Fibroblast of lung (primary cell): ENCODE measurements around the gene PIK3IP1. TPM values are rescaled to one million over a fixed set of nuclear protein-coding genes. Genes with fewer than 3 reads are reported as not detected.
"Not testable (repeated sequence)": the region's sequence is repeated elsewhere in the genome, so short reads cannot be mapped to it uniquely, and the experiment has no call there.

Experiments
- DNase-seq, 2 donors: peaks; one replicate each; pipeline versions ENCODE4 v3.0.0 to v3.0.0-alpha.2; 2010; ENCODE audit warnings: low read depth in 2 of 2
- H2AFZ ChIP-seq: 2 replicates; pipeline ENCODE4 v1.5.1; 2012; ENCODE audit warnings: low read length, control low read depth, inconsistent platforms
- H3K27ac ChIP-seq: 2 replicates; pipeline ENCODE4 v1.5.1; 2011; ENCODE audit warnings: low read length, control low read depth; ENCODE audit not compliant: insufficient read depth
- H3K27me3 ChIP-seq: 2 replicates; pipeline ENCODE4 v1.5.1; 2011; ENCODE audit warnings: mild to moderate bottlenecking, low read length; ENCODE audit not compliant: control insufficient read depth, insufficient read depth
- H3K36me3 ChIP-seq: 2 replicates; pipeline ENCODE4 v1.5.1; 2011; ENCODE audit warnings: low read length; ENCODE audit not compliant: control insufficient read depth, insufficient read depth
- H3K4me1 ChIP-seq: 2 replicates; pipeline ENCODE4 v1.5.1; 2011; ENCODE audit warnings: low read length; ENCODE audit not compliant: control insufficient read depth, insufficient read depth; ENCODE audit errors: extremely low read depth
- H3K4me2 ChIP-seq: 2 replicates; pipeline ENCODE4 v1.5.1; 2011; ENCODE audit warnings: low read length, control low read depth; ENCODE audit not compliant: insufficient read depth; ENCODE audit errors: extremely low read depth
- H3K4me3 ChIP-seq, 4 experiments: fragments of 200-600 bp in 1 of 4; sonication (generic) in 1 of 4; replicated peaks in 1 of 4; 2 replicates each; pipeline ENCODE4 v1.5.1; 2011 to 2016; ENCODE audit warnings: low read length in 4 of 4, low read depth in 3 of 4, mild to moderate bottlenecking in 3 of 4, control low read depth in 2 of 4, inconsistent platforms in 1 of 4, mixed read lengths in 1 of 4; ENCODE audit not compliant: insufficient read depth in 1 of 4; ENCODE audit errors: control extremely low read depth in 1 of 4
- H3K79me2 ChIP-seq: 2 replicates; pipeline ENCODE4 v1.5.1; 2012; ENCODE audit warnings: mild to moderate bottlenecking, low read length, inconsistent platforms; ENCODE audit not compliant: control insufficient read depth, insufficient read depth
- H3K9ac ChIP-seq: 2 replicates; pipeline ENCODE4 v1.5.1; 2011; ENCODE audit warnings: mild to moderate bottlenecking, low read length, control low read depth; ENCODE audit not compliant: insufficient read depth
- H3K9me3 ChIP-seq: 2 replicates; pipeline ENCODE4 v1.5.1; 2012; ENCODE audit warnings: low read depth, low read length; ENCODE audit not compliant: control insufficient read depth, insufficient read depth
- H4K20me1 ChIP-seq: 2 replicates; pipeline ENCODE4 v1.5.1; 2011; ENCODE audit warnings: low read length; ENCODE audit not compliant: control insufficient read depth, insufficient read depth; ENCODE audit errors: extremely low read depth
- EZH2 ChIP-seq: IDR thresholded peaks from 2 replicates; pipeline ENCODE4 v1.5.1; 2012; ENCODE audit warnings: low read length, control low read depth, mild to moderate bottlenecking; ENCODE audit errors: missing control alignments
- polyA plus RNA-seq, 2 donors: library from polyadenylated mRNA; depleted of rRNA in 1 of 2; stranded (reverse) in 1 of 2; unstranded in 1 of 2; fragments of >200 nt; gene quantifications; 2 replicates each; pipeline ENCODE4 v1.2.1, GENCODE V29; 2011 to 2012; ENCODE audit warnings: missing spikeins in 1 of 2
- total RNA-seq: library from RNA; depleted of rRNA; stranded (reverse); fragments of >200 nt; gene quantifications from 2 replicates; pipeline ENCODE4 v1.2.1, GENCODE V29; 2014
- TF ChIP-seq, protein P1 (sequence below), 2 donors: IDR thresholded peaks in 1 of 2; conservative IDR thresholded peaks in 1 of 2; 1 replicate in 1 of 2; 2 replicates in 1 of 2; pipeline ENCODE4 v1.5.1; 2011 to 2012; ENCODE audit warnings: low read length in 2 of 2, control low read depth in 1 of 2, inconsistent platforms in 1 of 2, low read depth in 1 of 2, mild to moderate bottlenecking in 1 of 2

Gene PIK3IP1
- total and polyA plus RNA-seq, 2 donors (not counting 1 experiment from before 2014, with no cell fraction given): 32.1 to 81.6 TPM

DNA sequence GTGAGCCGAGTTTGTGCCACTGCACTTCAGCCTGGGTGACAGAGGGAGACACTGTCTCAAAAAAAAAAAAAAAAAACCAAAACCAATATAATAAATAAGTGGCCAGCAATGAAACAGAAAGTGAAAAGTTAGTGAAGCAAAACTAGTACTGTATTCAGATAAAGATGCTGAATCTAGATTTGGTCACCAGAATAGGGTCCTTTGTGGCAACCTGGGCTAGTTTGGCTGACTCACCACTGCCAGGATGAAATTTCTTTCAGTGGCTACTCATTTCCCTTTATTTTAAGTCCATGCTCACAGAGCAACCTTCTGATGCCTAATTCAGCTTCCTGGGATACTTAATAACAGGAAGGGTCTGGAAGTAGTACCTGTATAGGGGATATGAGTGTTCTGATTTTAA is 54.2 kb downstream of the PIK3IP1 start:
- no peaks in the 10 kb centered on the region for H4K20me1 ChIP-seq
- no peak overlapping the region for H3K4me2 ChIP-seq
- H3K79me2 ChIP-seq: no peaks in the 10 kb centered on the region
- no peaks in the 10 kb centered on the region for H3K27me3 ChIP-seq
- peaks cover 2% of the 10 kb centered on the region for H3K4me1 ChIP-seq
- no peak overlapping the region for H3K4me3 ChIP-seq
- DNase-seq: no peak
- TF ChIP-seq, protein P1, sequence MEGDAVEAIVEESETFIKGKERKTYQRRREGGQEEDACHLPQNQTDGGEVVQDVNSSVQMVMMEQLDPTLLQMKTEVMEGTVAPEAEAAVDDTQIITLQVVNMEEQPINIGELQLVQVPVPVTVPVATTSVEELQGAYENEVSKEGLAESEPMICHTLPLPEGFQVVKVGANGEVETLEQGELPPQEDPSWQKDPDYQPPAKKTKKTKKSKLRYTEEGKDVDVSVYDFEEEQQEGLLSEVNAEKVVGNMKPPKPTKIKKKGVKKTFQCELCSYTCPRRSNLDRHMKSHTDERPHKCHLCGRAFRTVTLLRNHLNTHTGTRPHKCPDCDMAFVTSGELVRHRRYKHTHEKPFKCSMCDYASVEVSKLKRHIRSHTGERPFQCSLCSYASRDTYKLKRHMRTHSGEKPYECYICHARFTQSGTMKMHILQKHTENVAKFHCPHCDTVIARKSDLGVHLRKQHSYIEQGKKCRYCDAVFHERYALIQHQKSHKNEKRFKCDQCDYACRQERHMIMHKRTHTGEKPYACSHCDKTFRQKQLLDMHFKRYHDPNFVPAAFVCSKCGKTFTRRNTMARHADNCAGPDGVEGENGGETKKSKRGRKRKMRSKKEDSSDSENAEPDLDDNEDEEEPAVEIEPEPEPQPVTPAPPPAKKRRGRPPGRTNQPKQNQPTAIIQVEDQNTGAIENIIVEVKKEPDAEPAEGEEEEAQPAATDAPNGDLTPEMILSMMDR (conservative IDR thresholded peaks at IDR 0.05 in 1 of 2, IDR thresholded peaks at IDR 0.05 in 1 of 2; ENCODE audit: low read depth in 1 of 2, low read length in 2 of 2): no peak
- TF ChIP-seq EZH2: no peak
- H3K9ac ChIP-seq: no peak overlapping the region
- no peaks in the 10 kb centered on the region for H3K9me3 ChIP-seq
- no peak overlapping the region for H3K27ac ChIP-seq
- no peak overlapping the region for H2AFZ ChIP-seq
- H3K36me3 ChIP-seq: no peaks in the 10 kb centered on the region

GRCh38 chr22:31236044-31236443 is 56.2 kb downstream of the PIK3IP1 start:
- not testable (repeated sequence) for DNase-seq, H3K4me1 ChIP-seq, H3K4me3 ChIP-seq, H4K20me1 ChIP-seq, H3K27ac ChIP-seq, H3K79me2 ChIP-seq, H3K9me3 ChIP-seq, H3K4me2 ChIP-seq, H3K36me3 ChIP-seq, H3K9ac ChIP-seq, H2AFZ ChIP-seq, H3K27me3 ChIP-seq

- Histone ChIP-seq H3K27ac (no peak overlapping the region), H3K36me3 (no peaks in the 10 kb centered on the region), H3K9ac (no peak overlapping the region), H4K20me1 (no peaks in the 10 kb centered on the region), H3K4me3 (no peak overlapping the region), H3K79me2 (no peaks in the 10 kb centered on the region), H3K4me2 (no peak overlapping the region), H2AFZ (no peak overlapping the region), H3K4me1 (peaks cover 3% of the 10 kb centered on the region), H3K27me3 (no peaks in the 10 kb centered on the region), H3K9me3 (no peaks in the 10 kb centered on the region)
- TF ChIP-seq, protein P1 (conservative IDR thresholded peaks at IDR 0.05 in 1 of 2, IDR thresholded peaks at IDR 0.05 in 1 of 2; ENCODE audit: low read depth in 1 of 2, low read length in 2 of 2): no peak
- TF ChIP-seq EZH2: no peak
- no peak for DNase-seq
Observed at GRCh38 chr22:31235081-31235480, 57.2 kb downstream of the PIK3IP1 start.
